Erythroblast (primary cell): Measurements from ENCODE around the gene BFSP2.

Experiments used
- GATA1 ChIP-seq: IDR thresholded peaks from 2 replicates; pipeline ENCODE4 v1.6.1; 2011; ENCODE audit warnings: low read depth, mild to moderate bottlenecking, control low read depth, low read length, moderate library complexity
- POLR2A ChIP-seq: IDR thresholded peaks from 2 replicates; pipeline ENCODE4 v1.6.1; 2011; ENCODE audit warnings: mild to moderate bottlenecking, low read length

- TF ChIP-seq POLR2A (no peak), GATA1 (no peak)
Observed at GRCh38 chr3:133492159-133492741, 92.4 kb downstream of the BFSP2 start.
